Stomach (tissue), 9 donors: Measurements from ENCODE around the gene LZTS2. TPM values are rescaled to one million over a fixed set of nuclear protein-coding genes. Genes with fewer than 3 reads are reported as not detected.

Experiments
- DNase-seq, 2 donors: peaks; one replicate each; pipeline versions ENCODE4 v3.0.0 to v3.0.0-alpha.2; 2013 to 2019
- H3K27ac ChIP-seq, 5 donors: fragments of 200-600 bp in 4 of 5; sonication (generic) in 4 of 5; one replicate each; pipeline ENCODE4 v1.5.1; 2013 to 2019; ENCODE audit warnings: mild to moderate bottlenecking in 1 of 5, moderate library complexity in 1 of 5
- H3K27me3 ChIP-seq, 3 donors: fragments of 200-600 bp; sonication (generic); one replicate each; pipeline ENCODE4 v1.5.1; 2017 to 2019; ENCODE audit warnings: mixed run types in 1 of 3
- H3K36me3 ChIP-seq, 4 donors: fragments of 200-600 bp; sonication (generic); 1 replicate in 3 of 4; 2 replicates in 1 of 4; pipeline ENCODE4 v1.5.1; 2016 to 2019
- H3K4me1 ChIP-seq, 4 donors: fragments of 200-600 bp; sonication (generic); one replicate each; pipeline ENCODE4 v1.5.1; 2016 to 2019
- H3K4me3 ChIP-seq, 4 donors: fragments of 200-600 bp; sonication (generic) in 3 of 4; one replicate each; pipeline ENCODE4 v1.5.1; 2016 to 2019; ENCODE audit warnings: mild to moderate bottlenecking in 1 of 4
- H3K9me3 ChIP-seq, 4 donors: fragments of 200-600 bp; sonication (generic); one replicate each; pipeline ENCODE4 v1.5.1; 2016 to 2019
- CTCF ChIP-seq, 7 experiments: fragments of 450-650 bp in 4 of 7; fragments of 200-600 bp in 3 of 7; sonication (generic) in 3 of 7; IDR thresholded peaks; one replicate each; pipeline ENCODE4 v1.5.1; 2016 to 2019; ENCODE audit warnings: antibody characterized with exemption in 7 of 7, control low read depth in 2 of 7, mild to moderate bottlenecking in 1 of 7
- EP300 ChIP-seq: sonication (generic); formaldehyde crosslinking; IDR thresholded peaks from one replicate; pipeline ENCODE4 v1.6.1; 2017; ENCODE audit warnings: antibody characterized with exemption
- POLR2A ChIP-seq, 4 donors: fragments of 450-650 bp; IDR thresholded peaks; one replicate each; pipeline ENCODE4 v1.6.1; 2016; ENCODE audit warnings: antibody characterized with exemption in 4 of 4, control low read depth in 2 of 4, mild to moderate bottlenecking in 1 of 4, moderate library complexity in 1 of 4
- POLR2AphosphoS5 ChIP-seq, 3 donors: sonication (generic); formaldehyde crosslinking; IDR thresholded peaks; one replicate each; pipeline ENCODE4 v1.6.1; 2016; ENCODE audit warnings: antibody characterized with exemption in 3 of 3
- WGBS, 5 donors: extraction: QIAGEN DNeasy Blood & Tissue Kit in 3 of 5; methylation state at CpG; one replicate each; pipeline versions ENCODE4 v1.1.5 to v1.1.7; 2013 to 2018; 5-methylcytosine and 5-hydroxymethylcytosine counted together
- intact Hi-C: fragments of 100-400 bp; cut with DNase I; formaldehyde crosslinking; loops from one replicate; pipeline ENCODE4 v1.15.1; 2023; ENCODE audit warnings: low total_unique reads
- polyA plus RNA-seq, 3 donors: library from polyadenylated mRNA; stranded (reverse); fragments of 200-250 nt; gene quantifications; one replicate each; pipeline ENCODE4 v1.2.3, GENCODE V29; 2013
- total RNA-seq, 5 donors: library from RNA; depleted of rRNA; stranded (reverse); fragments of >200 nt; gene quantifications; one replicate each; pipeline versions ENCODE4 v1.1.0 to v1.2.3, GENCODE V29; 2014 to 2016
- donor health status: healthy with polysubstance abuse.
- donor health status: Bipolar disorder and iron deficiency.
- donor health status: healthy.

LZTS2 gene
- total and polyA plus RNA-seq, 8 donors = 34.7 to 70.7 (median 48.0) TPM

- Histone ChIP-seq H3K9me3 (no peaks in the 10 kb centered on the region), H3K27me3 (peaks cover 0 to 27% (median 0%) of the 10 kb centered on the region in 3 donors), H3K27ac (no peak overlapping the region), H3K36me3 (no peaks in the 10 kb centered on the region), H3K4me3 (no peak overlapping the region), H3K4me1 (peaks cover 7 to 11% (median 9%) of the 10 kb centered on the region in 4 donors)
- no peak for DNase-seq
- intact Hi-C loops = no loop called here
- WGBS, 5 donors = 87 to 96% (median 91%) methylated on average over 10 to 15 of the region's 15 CpGs
- TF ChIP-seq CTCF (IDR thresholded peaks at IDR 0.05) (no peak), EP300 (no peak), POLR2AphosphoS5 (IDR thresholded peaks at IDR 0.05) (no peak), POLR2A (IDR thresholded peaks at IDR 0.05) (no peak)
Observed at GRCh38 chr10:101022967-101023705, 23.5 kb downstream of the LZTS2 start.

GRCh38 chr10:101027106-101027720 lies 27.6 kb downstream of the LZTS2 start:
- no peak for TF ChIP-seq EP300
- no peak for TF ChIP-seq POLR2AphosphoS5 (IDR thresholded peaks at IDR 0.05)
- TF ChIP-seq POLR2A (IDR thresholded peaks at IDR 0.05) = no peak
- no peak for TF ChIP-seq CTCF (IDR thresholded peaks at IDR 0.05)
- H3K4me1 ChIP-seq = peaks cover 7 to 21% (median 15%) of the 10 kb centered on the region in 4 donors
- H3K9me3 ChIP-seq = no peaks in the 10 kb centered on the region
- H3K27ac ChIP-seq = no peak overlapping the region
- H3K27me3 ChIP-seq = peaks cover 0 to 18% (median 2%) of the 10 kb centered on the region in 3 donors
- H3K4me3 ChIP-seq = no peak overlapping the region
- DNase-seq = no peak
- intact Hi-C loops = no loop called here
- no peaks in the 10 kb centered on the region for H3K36me3 ChIP-seq
- WGBS, 5 donors = 76 to 81% (median 78%) methylated on average over 10 of the region's 10 CpGs

- Histone ChIP-seq H3K9me3 (no peaks in the 10 kb centered on the region), H3K4me3 (no peak overlapping the region), H3K4me1 (peaks cover 19 to 34% (median 29%) of the 10 kb centered on the region in 4 donors), H3K27me3 (peaks cover 0 to 18% (median 2%) of the 10 kb centered on the region in 3 donors), H3K36me3 (no peaks in the 10 kb centered on the region), H3K27ac (no peak overlapping the region)
- no peak for TF ChIP-seq POLR2A (IDR thresholded peaks at IDR 0.05)
- no peak for TF ChIP-seq POLR2AphosphoS5 (IDR thresholded peaks at IDR 0.05)
- TF ChIP-seq CTCF (IDR thresholded peaks at IDR 0.05) = no peak
- no peak for TF ChIP-seq EP300
- DNase-seq = no peak
- intact Hi-C loops = no loop called here
- 70 to 82% (median 80%) methylated on average over 7 of the region's 7 CpGs for WGBS, 5 donors
Observed at GRCh38 chr10:101028446-101029337, 29.1 kb downstream of the LZTS2 start.
